HG03066 (cell line): ENCODE measurements around the gene MSANTD2.
"Not testable (repeated sequence)": the region's sequence is repeated elsewhere in the genome, so short reads cannot be mapped to it uniquely, and the experiment has no call there.

Source experiments
- ATAC-seq: cut with Tn5 transposase; IDR thresholded peaks from one replicate; pipeline ENCODE4 v1.9.1; 2021; ENCODE audit warnings: low read depth; ENCODE audit not compliant: unreplicated experiment

Gene MSANTD2

GRCh38 chr11:124778281-124778680, 21.9 kb downstream of the MSANTD2 start:
- ATAC-seq, result no peak

- ATAC-seq, result no peak
Observed at GRCh38 chr11:124776865-124777645, 23.2 kb downstream of the MSANTD2 start.

GRCh38 chr11:124770959-124771358, 29.2 kb downstream of the MSANTD2 start:
- ATAC-seq, result not testable (repeated sequence)

- ATAC-seq, result no peak
Observed at GRCh38 chr11:124769806-124770774, 30.1 kb downstream of the MSANTD2 start.

- no peak for ATAC-seq
Observed at GRCh38 chr11:124768914-124769313, 31.3 kb downstream of the MSANTD2 start.

GRCh38 chr11:124766156-124766555, 34.0 kb downstream of the MSANTD2 start:
- ATAC-seq, result no peak

GRCh38 chr11:124763156-124763947, 36.9 kb downstream of the MSANTD2 start:
- ATAC-seq, result peak; percentile 11

- ATAC-seq, result peak; percentile 5
Observed at GRCh38 chr11:124762624-124763155, 37.5 kb downstream of the MSANTD2 start.

- peak; percentile 41 for ATAC-seq
Observed at GRCh38 chr11:124762105-124762623, 38.0 kb downstream of the MSANTD2 start, which contains the start of gene ESAM. TSS of gene ESAM (minus strand) at chr11:124762290. CDS start at chr11:124762154, 136 bp downstream.

GRCh38 chr11:124761301-124762104, 38.7 kb downstream of the MSANTD2 start:
- ATAC-seq, result no peak

GRCh38 chr11:124760806-124761205, 39.4 kb downstream of the MSANTD2 start:
- no peak for ATAC-seq

GRCh38 chr11:124760205-124760652, 40.0 kb downstream of the MSANTD2 start:
- peak; percentile 23 for ATAC-seq

GRCh38 chr11:124759266-124760204, 40.7 kb downstream of the MSANTD2 start:
- ATAC-seq, result peak; percentile 1

GRCh38 chr11:124758355-124759265, 41.6 kb downstream of the MSANTD2 start:
- peak; percentile 41 for ATAC-seq

- ATAC-seq, result no peak
Observed at GRCh38 chr11:124757320-124757719, 42.9 kb downstream of the MSANTD2 start.

GRCh38 chr11:124756753-124757227, 43.4 kb downstream of the MSANTD2 start:
- ATAC-seq, result no peak
